H1 (cell line): Measurements from ENCODE around the gene PXT1. TPM values are rescaled to one million over a fixed set of nuclear protein-coding genes. Genes with fewer than 3 reads are reported as not detected.
A peak's percentile ranks its signal among the peaks of the same experiment; 100 is the strongest.

Experiments used
- CTCF ChIA-PET: fragments of 300-600 bp; sonication (Branson Sonifier 250); formaldehyde crosslinking; loops from one replicate; lab custom pipeline; 2021; ENCODE audit not compliant: partially characterized antibody; lab: Charles Lee
- POLR2A ChIA-PET: fragments of 300-600 bp; sonication (Branson Sonifier 250); formaldehyde crosslinking; loops from one replicate; lab custom pipeline; 2021; ENCODE audit warnings: inconsistent platforms; ENCODE audit not compliant: partially characterized antibody; lab: Charles Lee
- DNase-seq, 2 experiments: peaks; one replicate each; pipeline versions ENCODE4 v3.0.0 to v3.0.0-alpha.2; 2010 to 2022; ENCODE audit warnings: low spot score in 2 of 2, low read depth in 1 of 2, mixed read lengths in 1 of 2
- FAIRE-seq: peaks from 2 replicates; lab custom pipeline; 2011; peaks lifted over from hg19 to GRCh38; lab: Jason Lieb, UNC
- H2AFZ ChIP-seq: 2 replicates; pipeline ENCODE4 v1.8.1; 2012; ENCODE audit warnings: low read length, inconsistent platforms
- H2AK5ac ChIP-seq: 2 replicates; pipeline ENCODE4 v1.6.1; 2013; ENCODE audit warnings: low read depth, low read length
- H2BK120ac ChIP-seq: replicated peaks from 2 replicates; pipeline ENCODE3; 2013; ENCODE audit warnings: low read depth, low read length, inconsistent platforms
- H2BK12ac ChIP-seq: 2 replicates; pipeline ENCODE4 v1.6.1; 2013; ENCODE audit warnings: low read depth, low read length
- H2BK15ac ChIP-seq: 2 replicates; pipeline ENCODE4 v1.6.1; 2013; ENCODE audit warnings: low read length
- H2BK20ac ChIP-seq: 2 replicates; pipeline ENCODE4 v1.6.1; 2013; ENCODE audit warnings: low read length
- H2BK5ac ChIP-seq: 2 replicates; pipeline ENCODE4 v1.6.1; 2013; ENCODE audit warnings: low read depth, low read length
- H3K14ac ChIP-seq: 2 replicates; pipeline ENCODE4 v1.6.1; 2013; ENCODE audit warnings: inconsistent platforms; ENCODE audit not compliant: insufficient read length
- H3K18ac ChIP-seq: 2 replicates; pipeline ENCODE4 v1.6.1; 2013; ENCODE audit warnings: low read length; ENCODE audit errors: extremely low read depth
- H3K23ac ChIP-seq: 2 replicates; pipeline ENCODE4 v1.6.1; 2013; ENCODE audit warnings: inconsistent platforms; ENCODE audit not compliant: insufficient read length
- H3K23me2 ChIP-seq: 2 replicates; pipeline ENCODE4 v1.6.1; 2013; ENCODE audit warnings: low read depth, low read length
- H3K27ac ChIP-seq: 2 replicates; pipeline ENCODE4 v1.6.1; 2011; ENCODE audit warnings: low read depth, low read length, inconsistent platforms
- H3K27me3 ChIP-seq, 4 experiments: replicated peaks in 1 of 4; 1 replicate in 1 of 4; 2 replicates in 3 of 4; pipeline versions ENCODE4 v1.6.1 to v1.8.1; 2011 to 2013; ENCODE audit warnings: low read length in 3 of 4, mild to moderate bottlenecking in 3 of 4, inconsistent platforms in 2 of 4, mixed read lengths in 2 of 4, moderate library complexity in 1 of 4; ENCODE audit not compliant: control insufficient read depth in 3 of 4, insufficient read depth in 3 of 4; ENCODE audit errors: extremely low read depth in 1 of 4
- H3K36me3 ChIP-seq, 4 experiments: 2 replicates each; pipeline versions ENCODE4 v1.6.1 to v1.8.1; 2011 to 2013; ENCODE audit warnings: mild to moderate bottlenecking in 4 of 4, low read length in 3 of 4, moderate library complexity in 2 of 4, control low read depth in 1 of 4, inconsistent platforms in 1 of 4; ENCODE audit not compliant: insufficient read depth in 4 of 4, control insufficient read depth in 2 of 4
- H3K4ac ChIP-seq: replicated peaks from 2 replicates; pipeline ENCODE3; 2013; ENCODE audit warnings: low read length, low read depth, mixed read lengths, inconsistent platforms; ENCODE audit not compliant: insufficient read length
- H3K4me1 ChIP-seq, 4 experiments: replicated peaks in 1 of 4; 1 replicate in 1 of 4; 2 replicates in 3 of 4; pipeline versions ENCODE4 v1.6.1 to v1.8.1; 2011 to 2013; ENCODE audit warnings: low read length in 3 of 4, inconsistent platforms in 2 of 4, mixed read lengths in 1 of 4; ENCODE audit not compliant: insufficient read depth in 4 of 4, control insufficient read depth in 3 of 4
- H3K4me2 ChIP-seq, 2 experiments: 2 replicates each; pipeline versions ENCODE4 v1.6.1 to v1.8.1; 2011 to 2013; ENCODE audit warnings: low read depth in 2 of 2, low read length in 2 of 2, control low read depth in 1 of 2, inconsistent platforms in 1 of 2, mild to moderate bottlenecking in 1 of 2; ENCODE audit not compliant: insufficient read depth in 1 of 2
- H3K4me3 ChIP-seq, 4 experiments: fragments of 200-600, 300-600 bp in 1 of 4; sonication (generic), shearing (Covaris generic), sonication (Bioruptor Twin) in 1 of 4; 2 replicates each; pipeline versions ENCODE4 v1.5.1 to v1.8.1; 2011 to 2016; ENCODE audit warnings: low read length in 4 of 4, low read depth in 3 of 4, control low read depth in 2 of 4, inconsistent platforms in 2 of 4, mild to moderate bottlenecking in 2 of 4, mixed read lengths in 1 of 4, moderate library complexity in 1 of 4; ENCODE audit not compliant: insufficient read depth in 2 of 4; ENCODE audit errors: extremely low read depth in 1 of 4
- H3K56ac ChIP-seq: replicated peaks from 2 replicates; pipeline ENCODE3; 2013; ENCODE audit warnings: low read depth, mild to moderate bottlenecking, mixed read lengths, low read length, inconsistent platforms; ENCODE audit not compliant: insufficient read length
- H3K79me1 ChIP-seq: 2 replicates; pipeline ENCODE4 v1.6.1; 2013; ENCODE audit warnings: low read depth, low read length, control low read depth
- H3K79me2 ChIP-seq, 2 experiments: 2 replicates each; pipeline versions ENCODE4 v1.6.1 to v1.8.1; 2012 to 2013; ENCODE audit warnings: low read length in 2 of 2, mild to moderate bottlenecking in 2 of 2, inconsistent platforms in 1 of 2; ENCODE audit not compliant: insufficient read depth in 2 of 2, control insufficient read depth in 1 of 2
- H3K9ac ChIP-seq, 4 experiments: replicated peaks in 1 of 4; 1 replicate in 1 of 4; 2 replicates in 3 of 4; pipeline versions ENCODE4 v1.6.1 to v1.8.1; 2011 to 2013; ENCODE audit warnings: low read depth in 3 of 4, low read length in 3 of 4, control low read depth in 2 of 4, mild to moderate bottlenecking in 2 of 4, moderate library complexity in 2 of 4, inconsistent platforms in 1 of 4; ENCODE audit errors: extremely low read depth in 1 of 4
- H3K9me3 ChIP-seq, 2 experiments: 2 replicates each; pipeline versions ENCODE4 v1.6.1 to v1.8.1; 2012 to 2013; ENCODE audit warnings: mild to moderate bottlenecking in 2 of 2, moderate library complexity in 2 of 2, control low read depth in 1 of 2, inconsistent platforms in 1 of 2, low read depth in 1 of 2, low read length in 1 of 2, mixed read lengths in 1 of 2; ENCODE audit not compliant: insufficient read depth in 2 of 2
- H4K20me1 ChIP-seq, 2 experiments: replicated peaks in 1 of 2; 2 replicates each; pipeline versions ENCODE3 to v1.8.1; 2011 to 2013; ENCODE audit warnings: inconsistent platforms in 2 of 2, low read length in 2 of 2, mild to moderate bottlenecking in 1 of 2; ENCODE audit not compliant: insufficient read depth in 2 of 2, control insufficient read depth in 1 of 2
- H4K5ac ChIP-seq: 2 replicates; pipeline ENCODE4 v1.6.1; 2013; ENCODE audit warnings: low read length, low read depth, mixed read lengths, inconsistent platforms; ENCODE audit not compliant: insufficient read length
- H4K8ac ChIP-seq: 2 replicates; pipeline ENCODE4 v1.8.0; 2013; ENCODE audit warnings: mild to moderate bottlenecking, moderate library complexity, low read length, inconsistent platforms; ENCODE audit not compliant: insufficient read depth; ENCODE audit errors: extremely low read depth
- H4K91ac ChIP-seq: replicated peaks from 2 replicates; pipeline ENCODE3; 2013; ENCODE audit warnings: low read length, mixed read lengths, inconsistent platforms; ENCODE audit not compliant: insufficient read length
- E2F6 ChIP-seq: IDR thresholded peaks from 2 replicates; pipeline ENCODE4 v1.6.1; 2012; ENCODE audit warnings: inconsistent platforms
- HDAC2 ChIP-seq, 2 experiments: fragments of 300-600 bp in 1 of 2; sonication (generic) in 1 of 2; IDR thresholded peaks; 2 replicates each; pipeline ENCODE4 v1.6.1; 2011 to 2012; ENCODE audit warnings: low read depth in 2 of 2, low read length in 2 of 2, mild to moderate bottlenecking in 2 of 2, moderate library complexity in 2 of 2, borderline replicate concordance in 1 of 2, inconsistent platforms in 1 of 2
- KDM4A ChIP-seq: IDR thresholded peaks from one replicate; pipeline ENCODE4 v1.7.1; 2012; ENCODE audit warnings: low read depth, mild to moderate bottlenecking, moderate library complexity, low read length, inconsistent platforms; ENCODE audit not compliant: severe bottlenecking
- MAX ChIP-seq: IDR thresholded peaks from 2 replicates; pipeline ENCODE4 v1.6.1; 2012; ENCODE audit warnings: inconsistent platforms
- POLR2A ChIP-seq, 2 experiments: IDR thresholded peaks; 1 replicate in 1 of 2; 2 replicates in 1 of 2; pipeline ENCODE4 v1.6.1; 2011; ENCODE audit warnings: low read depth in 2 of 2, low read length in 2 of 2, mild to moderate bottlenecking in 2 of 2; ENCODE audit errors: control extremely low read depth in 1 of 2
- RFX5 ChIP-seq: IDR thresholded peaks from 2 replicates; pipeline ENCODE4 v1.6.1; 2011; ENCODE audit warnings: low read depth, low read length, improper control_type of control experiment, borderline replicate concordance
- SAP30 ChIP-seq: fragments of 300-600 bp; sonication (generic); IDR thresholded peaks from 2 replicates; pipeline ENCODE4 v1.7.1; 2012; ENCODE audit warnings: low read length, moderate library complexity, mild to moderate bottlenecking, inconsistent platforms; ENCODE audit not compliant: insufficient read depth, insufficient replicate concordance
- TAF7 ChIP-seq: optimal IDR thresholded peaks from 2 replicates; pipeline ENCODE3; 2011; ENCODE audit warnings: low read depth, mild to moderate bottlenecking, inconsistent platforms, low read length, moderate library complexity, borderline replicate concordance
- USF2 ChIP-seq: IDR thresholded peaks from 2 replicates; pipeline ENCODE4 v1.6.1; 2011; ENCODE audit warnings: low read length, improper control_type of control experiment
- WGBS, 2 experiments: shearing (Covaris generic) in 1 of 2; methylation state at CpG; one replicate each; pipeline versions ENCODE4 v1.1.6 to v1.1.7; 2013 to 2015; ENCODE audit warnings: low lambda C conversion rate in 2 of 2, mixed read lengths in 2 of 2, inconsistent platforms in 1 of 2, low coverage in 1 of 2, missing lambda C conversion rate in 1 of 2; ENCODE audit not compliant: insufficient replicate concordance in 2 of 2, insufficient coverage in 1 of 2, insufficient read length in 1 of 2; ENCODE audit errors: extremely low coverage in 1 of 2, missing lambda C conversion rate in 1 of 2; 5-methylcytosine and 5-hydroxymethylcytosine counted together
- polyA plus RNA-seq, 7 experiments: library from polyadenylated mRNA; depleted of rRNA in 3 of 7; stranded (reverse) in 5 of 7; unstranded in 2 of 7; fragments of >200 nt in 5 of 7; fragments of 200-250 nt in 2 of 7; gene quantifications; 1 replicate in 5 of 7; 2 replicates in 1 of 7; 4 replicates in 1 of 7; pipeline versions ENCODE4 v1.2.1 to v1.2.3, GENCODE V29; 2011 to 2013; ENCODE audit warnings: missing spikeins in 2 of 7, mixed read lengths in 2 of 7
- total RNA-seq: library from RNA; stranded (reverse); fragmentation: NEBNext Ultra II Directional; extraction: Animal tissue kit (Norgen Biotek cat#: 25700); gene quantifications from 2 replicates; pipeline ENCODE4 v1.2.1, GENCODE V29; 2021

PXT1 gene
- total and polyA plus RNA-seq, 2 of the 8 experiments (the other 6 are each of a cell fraction or from before 2014, with no cell fraction given): 0.06 TPM; not detected in 1

GRCh38 chr6:36373368-36374019, 69.2 kb downstream of the PXT1 start:
- DNase-seq (no peak), FAIRE-seq (no peak)
- Histone ChIP-seq H3K36me3 (no peaks in the 10 kb centered on the region), H2BK12ac (peak overlapping the region; percentile 85; the same call in 1 of the 2 replicates), H3K23ac (no peak overlapping the region), H4K20me1 (no peaks in the 10 kb centered on the region), H3K79me1 (no peaks in the 10 kb centered on the region), H4K8ac (no peak overlapping the region), H3K9me3 (no peaks in the 10 kb centered on the region), H3K14ac (no peak overlapping the region), H3K9ac (no peak overlapping the region), H3K27me3 (no peaks in the 10 kb centered on the region), H3K56ac (no peak overlapping the region), H3K4me1 (peaks cover 0 to 10% (median 6%) of the 10 kb centered on the region in 4 experiments; a peak in 4 of 7 replicates), H4K91ac (no peak overlapping the region), H2BK120ac (no peak overlapping the region), H3K27ac (no peak overlapping the region), H2AK5ac (no peak overlapping the region), H2BK15ac (peak overlapping the region; percentile 95; the same call in 1 of the 2 replicates), H3K18ac (peak overlapping the region; percentile 60; the same call in 1 of the 2 replicates), H3K4me2 (no peak overlapping the region), H2AFZ (no peak overlapping the region), H3K4me3 (no peak overlapping the region), H2BK5ac (0 out of 2 replicates have a peak overlapping the region, but pooled peaks have one; percentile 7), H4K5ac (no peak overlapping the region), H3K79me2 (no peaks in the 10 kb centered on the region), H2BK20ac (0 out of 2 replicates have a peak overlapping the region, but pooled peaks have one; percentile 15), H3K23me2 (no peaks in the 10 kb centered on the region; the same call in 1 of the 2 replicates), H3K4ac (no peak overlapping the region)
- 80% methylated on average over 13 of the region's 15 CpGs; no CpG with 5 or more reads in 1 of the 2 experiments for WGBS, 2 experiments
- POLR2A ChIA-PET: interaction anchor here (0.7 kb wide), 1 partner anchor 227 kb away, joined by 3 read pairs; no protein-coding TSS in a partner anchor
- CTCF ChIA-PET: interaction anchor here (0.9 to 1.8 kb wide), 7 partner anchors 11 to 71 kb away, joined by 3 to 6 read pairs (median 3); no protein-coding TSS in a partner anchor
- TF ChIP-seq E2F6: 0 out of 2 replicates have a peak, but pooled peaks have one; percentile 22
- no peak for TF ChIP-seq USF2
- no peak for TF ChIP-seq HDAC2 (IDR thresholded peaks at IDR 0.05; ENCODE audit: borderline replicate concordance in 1 of 2, low read depth in 2 of 2, low read length in 2 of 2)
- peak; percentile 64 for TF ChIP-seq MAX
- TF ChIP-seq KDM4A: no peak
- TF ChIP-seq POLR2A (IDR thresholded peaks at IDR 0.05; ENCODE audit: control extremely low read depth in 1 of 2, low read depth in 2 of 2, low read length in 2 of 2): no peak
- TF ChIP-seq RFX5: no peak
- no peak for TF ChIP-seq SAP30
- no peak for TF ChIP-seq TAF7
